Gastroesophageal sphincter (tissue), 4 donors: Measurements from ENCODE around the gene COQ7. TPM values are rescaled to one million over a fixed set of nuclear protein-coding genes. Genes with fewer than 3 reads are reported as not detected.

Experiments
- ATAC-seq: fragments of 150-250 bp; one replicate; pipeline ENCODE4 v1.9.1; 2016; ENCODE audit warnings: mild to moderate bottlenecking, moderate library complexity
- H3K27ac ChIP-seq, 4 donors: fragments of 200-600 bp; sonication (generic) in 3 of 4; 1 replicate in 3 of 4; 2 replicates in 1 of 4; pipeline ENCODE4 v1.5.1; 2016 to 2019
- H3K27me3 ChIP-seq: fragments of 200-600 bp; sonication (generic); one replicate; pipeline ENCODE4 v1.5.1; 2019
- H3K36me3 ChIP-seq, 2 donors: fragments of 200-600 bp; sonication (generic); one replicate each; pipeline ENCODE4 v1.5.1; 2019; ENCODE audit warnings: control low read depth in 1 of 2
- H3K4me1 ChIP-seq, 3 donors: fragments of 200-600 bp; sonication (generic); 1 replicate in 2 of 3; 2 replicates in 1 of 3; pipeline ENCODE4 v1.5.1; 2016 to 2019; ENCODE audit warnings: control low read depth in 2 of 3
- H3K4me3 ChIP-seq, 2 donors: fragments of 200-600 bp; sonication (generic); one replicate each; pipeline ENCODE4 v1.5.1; 2019; ENCODE audit warnings: mild to moderate bottlenecking in 1 of 2, moderate library complexity in 1 of 2
- H3K9me3 ChIP-seq, 3 donors: fragments of 200-600 bp; sonication (generic); one replicate each; pipeline ENCODE4 v1.5.1; 2017 to 2019; ENCODE audit warnings: control low read depth in 2 of 3
- EP300 ChIP-seq: sonication (generic); formaldehyde crosslinking; IDR thresholded peaks from one replicate; pipeline ENCODE4 v1.6.1; 2017; ENCODE audit warnings: antibody characterized with exemption, mild to moderate bottlenecking
- POLR2A ChIP-seq, 2 donors: fragments of 450-650 bp; IDR thresholded peaks; one replicate each; pipeline ENCODE4 v1.6.1; 2017; ENCODE audit warnings: antibody characterized with exemption in 2 of 2, mild to moderate bottlenecking in 2 of 2, moderate library complexity in 1 of 2
- POLR2AphosphoS5 ChIP-seq: sonication (generic); formaldehyde crosslinking; IDR thresholded peaks from one replicate; pipeline ENCODE4 v1.6.1; 2017; ENCODE audit warnings: antibody characterized with exemption
- WGBS, 2 donors: methylation state at CpG; one replicate each; pipeline ENCODE4 v1.1.5; 2018; ENCODE audit warnings: low coverage in 1 of 2; 5-methylcytosine and 5-hydroxymethylcytosine counted together
- total RNA-seq, 4 donors: library from RNA; depleted of rRNA; stranded (reverse); fragments of >200 nt; gene quantifications; one replicate each; pipeline ENCODE4 v1.1.0, GENCODE V29; 2016
- TF ChIP-seq, protein P1 (sequence below), 4 experiments: fragments of 200-600 bp in 2 of 4; fragments of 450-650 bp in 2 of 4; sonication (generic) in 1 of 4; IDR thresholded peaks; one replicate each; pipeline ENCODE4 v1.5.1; 2017 to 2019; ENCODE audit warnings: antibody characterized with exemption in 4 of 4, mild to moderate bottlenecking in 2 of 4, moderate library complexity in 2 of 4

COQ7 gene
- 10 to 100 TPM; 28.9 to 37.8 (median 34.3) TPM for total RNA-seq

DNA sequence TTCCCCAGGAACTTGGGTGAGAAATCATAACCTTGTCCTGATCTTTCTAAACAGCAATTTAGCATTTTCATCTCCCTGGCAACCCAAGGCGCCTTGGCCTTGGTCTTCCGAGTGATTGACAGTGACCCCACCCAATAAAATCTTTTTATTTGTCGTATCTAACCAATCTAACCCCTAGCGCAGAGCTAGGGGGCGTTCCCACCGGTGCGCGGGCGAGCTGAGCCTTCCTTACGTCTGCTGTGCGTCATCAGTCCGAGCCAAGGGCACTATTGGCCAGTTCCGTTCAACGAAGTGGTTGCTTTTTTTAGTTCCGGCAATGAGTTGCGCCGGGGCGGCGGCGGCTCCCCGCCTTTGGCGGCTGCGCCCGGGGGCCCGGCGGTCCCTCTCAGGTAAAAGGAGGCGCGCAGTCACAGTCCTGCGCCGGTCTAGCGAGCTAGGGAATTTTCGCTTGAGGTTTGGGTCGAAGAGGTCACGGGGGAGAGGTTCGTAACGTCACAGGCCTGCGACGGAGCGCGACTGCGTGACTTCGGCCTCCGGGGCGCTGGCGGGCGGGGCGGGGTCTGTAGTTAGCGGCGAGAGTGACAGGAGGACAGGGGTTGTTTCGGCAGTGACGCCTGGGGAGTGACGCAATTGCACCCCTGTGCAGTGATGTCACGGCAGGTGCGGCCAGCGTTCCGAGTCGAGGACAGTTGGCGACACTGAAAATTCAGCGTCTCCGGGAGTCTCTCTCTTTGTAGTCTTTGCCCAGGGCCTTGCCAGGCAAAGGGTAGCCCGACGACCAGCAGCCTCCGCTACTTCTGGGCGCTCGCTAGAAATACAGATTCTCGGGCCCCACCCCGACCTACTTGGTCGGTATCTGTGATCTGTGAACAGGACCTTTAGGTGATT is at the start of gene COQ7:
TSS of gene COQ7 (plus strand) at position 266 of the 888 bp plus-strand sequence. CDS start at position 317, 51 bp downstream.
- peak; percentile 98 for ATAC-seq
- Histone ChIP-seq H3K27me3 (no peaks in the 10 kb centered on the region), H3K36me3 (peaks cover 0 to 13% of the 10 kb centered on the region in 2 donors), H3K27ac (peak within 1 kb of the TSS; percentile 95 to 99 (median 98)), H3K9me3 (no peaks in the 10 kb centered on the region), H3K4me1 (peaks cover 0 to 28% (median 7%) of the 10 kb centered on the region in 3 donors), H3K4me3 (peak within 1 kb of the TSS; percentile 74 to 79)
- peak; percentile 81 for TF ChIP-seq POLR2AphosphoS5
- TF ChIP-seq, protein P1, sequence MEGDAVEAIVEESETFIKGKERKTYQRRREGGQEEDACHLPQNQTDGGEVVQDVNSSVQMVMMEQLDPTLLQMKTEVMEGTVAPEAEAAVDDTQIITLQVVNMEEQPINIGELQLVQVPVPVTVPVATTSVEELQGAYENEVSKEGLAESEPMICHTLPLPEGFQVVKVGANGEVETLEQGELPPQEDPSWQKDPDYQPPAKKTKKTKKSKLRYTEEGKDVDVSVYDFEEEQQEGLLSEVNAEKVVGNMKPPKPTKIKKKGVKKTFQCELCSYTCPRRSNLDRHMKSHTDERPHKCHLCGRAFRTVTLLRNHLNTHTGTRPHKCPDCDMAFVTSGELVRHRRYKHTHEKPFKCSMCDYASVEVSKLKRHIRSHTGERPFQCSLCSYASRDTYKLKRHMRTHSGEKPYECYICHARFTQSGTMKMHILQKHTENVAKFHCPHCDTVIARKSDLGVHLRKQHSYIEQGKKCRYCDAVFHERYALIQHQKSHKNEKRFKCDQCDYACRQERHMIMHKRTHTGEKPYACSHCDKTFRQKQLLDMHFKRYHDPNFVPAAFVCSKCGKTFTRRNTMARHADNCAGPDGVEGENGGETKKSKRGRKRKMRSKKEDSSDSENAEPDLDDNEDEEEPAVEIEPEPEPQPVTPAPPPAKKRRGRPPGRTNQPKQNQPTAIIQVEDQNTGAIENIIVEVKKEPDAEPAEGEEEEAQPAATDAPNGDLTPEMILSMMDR (IDR thresholded peaks at IDR 0.05), result peak in 2 of 4 experiments; percentile 10 to 11
- TF ChIP-seq EP300, result peak; percentile 73
- TF ChIP-seq POLR2A (IDR thresholded peaks at IDR 0.05), result peak in 1 of 2 donors; percentile 49
- 0 to 3% methylated on average over 8 to 12 of the region's 68 CpGs for WGBS, 2 donors

DNA sequence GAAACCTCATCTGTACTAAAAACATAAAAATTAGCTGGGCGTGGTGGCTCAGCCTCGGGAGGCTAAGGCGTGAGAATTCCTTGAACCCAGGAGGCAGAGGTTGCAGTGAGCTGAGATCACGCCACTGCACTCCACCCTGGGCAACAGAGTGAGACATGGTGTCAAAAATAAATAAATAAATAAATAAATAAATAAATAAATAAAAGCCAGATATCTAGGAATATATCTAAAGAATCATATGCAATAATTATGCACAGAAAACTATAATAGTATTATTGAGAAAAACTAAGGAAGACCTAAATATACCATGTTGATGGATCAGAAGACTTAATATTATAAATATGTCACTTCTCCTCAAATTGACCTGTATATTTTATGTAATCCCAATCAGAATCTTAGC is 46.7 kb upstream of the COQ7 start:
- no peaks in the 10 kb centered on the region for H3K4me1 ChIP-seq
- H3K9me3 ChIP-seq, result no peaks in the 10 kb centered on the region
- H3K4me3 ChIP-seq, result no peak overlapping the region
- no peak for TF ChIP-seq POLR2A (IDR thresholded peaks at IDR 0.05)
- no peak for ATAC-seq
- WGBS, 2 donors, result 91 to 93% methylated on average over 4 of the region's 4 CpGs
- H3K36me3 ChIP-seq, result no peaks in the 10 kb centered on the region
- no peaks in the 10 kb centered on the region for H3K27me3 ChIP-seq
- H3K27ac ChIP-seq, result no peak overlapping the region

DNA sequence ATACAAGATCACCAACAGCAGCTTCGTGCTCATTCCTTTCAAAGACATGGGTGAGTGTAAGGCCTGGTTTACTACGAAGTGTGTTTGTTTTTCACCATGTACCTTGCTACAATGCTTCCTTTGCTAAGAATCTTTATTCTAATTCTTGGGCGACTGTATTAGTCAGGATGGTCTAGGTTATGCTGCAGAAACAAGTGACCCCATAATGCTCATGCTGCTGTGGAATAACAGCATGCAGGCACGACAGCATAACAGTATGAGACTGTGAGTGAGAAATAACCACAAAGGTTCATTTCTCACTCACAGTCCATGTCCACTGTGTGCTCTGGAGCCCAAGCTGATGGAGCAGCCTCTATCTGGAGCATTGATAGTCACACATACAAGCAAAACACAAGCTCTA is 45.7 kb upstream of the COQ7 start:
- H3K27ac ChIP-seq, result no peak overlapping the region
- WGBS, 2 donors, result 33 to 66% methylated on average over 1 to 3 of the region's 4 CpGs
- H3K4me1 ChIP-seq, result no peaks in the 10 kb centered on the region
- ATAC-seq, result no peak
- H3K9me3 ChIP-seq, result no peaks in the 10 kb centered on the region
- H3K4me3 ChIP-seq, result no peak overlapping the region
- H3K27me3 ChIP-seq, result no peaks in the 10 kb centered on the region
- H3K36me3 ChIP-seq, result no peaks in the 10 kb centered on the region
- TF ChIP-seq, protein P1 (IDR thresholded peaks at IDR 0.05), result no peak
- TF ChIP-seq POLR2AphosphoS5 (no peak), EP300 (no peak), POLR2A (IDR thresholded peaks at IDR 0.05) (no peak)

DNA sequence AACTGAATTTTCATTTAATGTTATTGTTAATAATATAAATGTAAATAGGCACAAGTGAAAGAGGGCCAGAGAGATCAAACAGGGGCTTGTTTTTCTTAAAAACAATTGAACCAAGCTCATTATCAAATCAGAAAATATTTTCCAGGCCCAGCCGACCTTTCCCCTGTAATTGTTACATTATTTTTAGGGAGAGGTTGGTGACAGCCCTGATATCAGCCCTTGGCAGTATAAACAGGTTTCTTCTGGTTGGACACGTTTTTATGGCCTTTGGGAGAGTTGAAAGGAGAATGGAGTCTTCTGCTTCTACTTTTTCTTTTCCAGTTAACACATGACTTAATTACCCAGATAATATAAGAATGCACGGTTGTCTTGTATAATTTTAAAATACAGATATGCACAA is 40.0 kb upstream of the COQ7 start:
- Histone ChIP-seq H3K27ac (no peak overlapping the region), H3K4me1 (no peaks in the 10 kb centered on the region), H3K36me3 (no peaks in the 10 kb centered on the region), H3K27me3 (no peaks in the 10 kb centered on the region), H3K9me3 (no peaks in the 10 kb centered on the region), H3K4me3 (no peak overlapping the region)
- 39 to 78% methylated on average over 3 of the region's 3 CpGs for WGBS, 2 donors
- ATAC-seq, result no peak
- TF ChIP-seq POLR2AphosphoS5 (no peak), POLR2A (IDR thresholded peaks at IDR 0.05) (no peak), EP300 (no peak)
- TF ChIP-seq, protein P1 (IDR thresholded peaks at IDR 0.05), result no peak

DNA sequence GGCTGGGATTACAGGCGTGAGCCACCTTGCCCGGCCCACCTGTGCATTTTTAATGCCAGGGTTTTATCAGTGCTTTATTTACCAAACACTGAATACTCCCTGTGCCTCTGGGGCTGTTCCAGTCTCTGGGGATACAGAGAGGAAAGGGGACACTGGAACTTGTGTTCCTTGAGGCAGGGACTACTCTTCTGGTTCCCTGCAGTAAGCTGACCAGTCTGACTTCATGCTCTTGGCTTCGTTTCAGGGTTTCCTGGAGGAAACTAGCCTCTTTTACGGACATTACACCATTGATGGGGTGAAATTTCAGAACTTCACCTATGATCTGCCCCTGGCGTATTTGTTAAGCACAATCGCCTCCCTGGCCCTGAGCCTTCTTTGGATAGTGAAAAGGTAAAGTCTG is 37.4 kb upstream of the COQ7 start:
- ATAC-seq, result no peak
- WGBS, 2 donors, result 62 to 88% methylated on average over 3 to 6 of the region's 6 CpGs

More for the DNA sequence above, 37.4 kb upstream of the COQ7 start:
- H3K27me3 ChIP-seq, result no peaks in the 10 kb centered on the region
- H3K4me1 ChIP-seq, result no peaks in the 10 kb centered on the region
- no peaks in the 10 kb centered on the region for H3K9me3 ChIP-seq
- TF ChIP-seq, protein P1 (IDR thresholded peaks at IDR 0.05), result no peak
- TF ChIP-seq POLR2AphosphoS5 (no peak), EP300 (no peak), POLR2A (IDR thresholded peaks at IDR 0.05) (no peak)
- H3K4me3 ChIP-seq, result no peak overlapping the region
- H3K27ac ChIP-seq, result no peak overlapping the region
- H3K36me3 ChIP-seq, result no peaks in the 10 kb centered on the region
